ENCODE data around the gene SLIT3.

DNA sequence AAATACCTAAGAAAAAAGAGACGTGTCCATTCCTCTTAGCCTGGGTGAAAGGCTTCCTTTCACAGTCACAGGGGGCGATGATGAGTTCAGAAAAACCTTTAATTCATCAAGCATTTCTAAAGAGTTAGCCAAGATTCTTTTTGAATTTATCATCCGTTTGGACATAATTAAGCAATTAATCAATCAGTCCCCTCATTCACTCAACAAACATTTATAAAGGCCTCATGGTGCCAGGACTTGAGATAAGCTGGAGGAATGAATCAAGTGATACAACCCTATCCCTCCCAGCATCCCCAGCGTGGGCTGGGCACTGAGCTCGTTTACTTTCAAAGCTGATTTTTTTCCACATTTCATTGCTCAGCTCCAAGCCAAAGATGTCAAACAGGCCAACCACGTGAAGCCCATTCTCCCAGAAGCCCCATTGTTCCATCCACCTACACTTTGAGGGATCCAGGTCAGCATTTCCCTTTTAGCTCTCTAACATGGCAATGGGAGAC is 140.5 kb downstream of the SLIT3 start:
- TF ChIP-seq, protein P1, sequence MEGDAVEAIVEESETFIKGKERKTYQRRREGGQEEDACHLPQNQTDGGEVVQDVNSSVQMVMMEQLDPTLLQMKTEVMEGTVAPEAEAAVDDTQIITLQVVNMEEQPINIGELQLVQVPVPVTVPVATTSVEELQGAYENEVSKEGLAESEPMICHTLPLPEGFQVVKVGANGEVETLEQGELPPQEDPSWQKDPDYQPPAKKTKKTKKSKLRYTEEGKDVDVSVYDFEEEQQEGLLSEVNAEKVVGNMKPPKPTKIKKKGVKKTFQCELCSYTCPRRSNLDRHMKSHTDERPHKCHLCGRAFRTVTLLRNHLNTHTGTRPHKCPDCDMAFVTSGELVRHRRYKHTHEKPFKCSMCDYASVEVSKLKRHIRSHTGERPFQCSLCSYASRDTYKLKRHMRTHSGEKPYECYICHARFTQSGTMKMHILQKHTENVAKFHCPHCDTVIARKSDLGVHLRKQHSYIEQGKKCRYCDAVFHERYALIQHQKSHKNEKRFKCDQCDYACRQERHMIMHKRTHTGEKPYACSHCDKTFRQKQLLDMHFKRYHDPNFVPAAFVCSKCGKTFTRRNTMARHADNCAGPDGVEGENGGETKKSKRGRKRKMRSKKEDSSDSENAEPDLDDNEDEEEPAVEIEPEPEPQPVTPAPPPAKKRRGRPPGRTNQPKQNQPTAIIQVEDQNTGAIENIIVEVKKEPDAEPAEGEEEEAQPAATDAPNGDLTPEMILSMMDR (IDR thresholded peaks at IDR 0.05; ENCODE audit: low read depth, low read length): no peak
- TF ChIP-seq EZH2phosphoT487 (IDR thresholded peaks at IDR 0.05; ENCODE audit: low read depth): no peak
